WTC11 (cell line): ENCODE results near the gene AKT1. TPM values are rescaled to one million over a fixed set of nuclear protein-coding genes. Genes with fewer than 3 reads are reported as not detected.
"Not testable (repeated sequence)": the region's sequence is repeated elsewhere in the genome, so short reads cannot be mapped to it uniquely, and the experiment has no call there.

Source experiments
- ATAC-seq: fragments of 200-7000 bp; cut with Tn5 transposase; 2 replicates; pipeline ENCODE4 v1.10.0; 2021; ENCODE audit warnings: mild to moderate bottlenecking, moderate library complexity
- CTCF ChIA-PET: fragments of 300-600 bp; sonication (Branson Sonifier 250); formaldehyde crosslinking; loops from one replicate; lab custom pipeline; 2021; ENCODE audit warnings: antibody characterized with exemption; lab: Charles Lee
- POLR2A ChIA-PET: fragments of 350-600 bp; sonication (Branson Sonifier 250); formaldehyde crosslinking; loops from one replicate; lab custom pipeline; 2021; ENCODE audit warnings: antibody characterized with exemption; lab: Charles Lee
- DNase-seq: peaks from one replicate; pipeline ENCODE4 v3.0.0; 2021; ENCODE audit warnings: low spot score
- H3K27ac Mint-ChIP-seq: 2 replicates; pipeline ENCODE4 v1.8.0; 2021; ENCODE audit warnings: mixed read lengths
- H3K27me3 Mint-ChIP-seq: 2 replicates; pipeline ENCODE4 v1.8.0; 2021; ENCODE audit warnings: low read depth, mild to moderate bottlenecking, moderate library complexity, mixed read lengths
- H3K36me3 Mint-ChIP-seq: 2 replicates; pipeline ENCODE4 v1.8.0; 2021; ENCODE audit warnings: mixed read lengths
- H3K4me1 Mint-ChIP-seq: 2 replicates; pipeline ENCODE4 v1.8.0; 2022; ENCODE audit warnings: mixed read lengths
- H3K4me3 Mint-ChIP-seq: 2 replicates; pipeline ENCODE4 v1.8.0; 2021; ENCODE audit warnings: mild to moderate bottlenecking, moderate library complexity, mixed read lengths
- H3K9me3 Mint-ChIP-seq: 2 replicates; pipeline ENCODE4 v1.8.0; 2021; ENCODE audit warnings: mixed read lengths
- CDX4 ChIP-seq: fragments of 250-450 bp; sonication (Bioruptor Pico); IDR thresholded peaks from 2 replicates; pipeline ENCODE4 v1.9.0; 2021; ENCODE audit warnings: moderate library complexity, mild to moderate bottlenecking, inconsistent platforms, borderline replicate concordance
- E2F1 ChIP-seq: sonication (generic); formaldehyde crosslinking; IDR thresholded peaks from 2 replicates; pipeline ENCODE4 v1.8.0; 2022; ENCODE audit warnings: mild to moderate bottlenecking, missing genetic modification reagents
- EMX1 ChIP-seq: fragments of 250-450 bp; sonication (Bioruptor Pico); IDR thresholded peaks from 2 replicates; pipeline ENCODE4 v1.8.0; 2021; ENCODE audit warnings: mild to moderate bottlenecking
- MXD4 ChIP-seq: fragments of 250-450 bp; sonication (Bioruptor Pico); IDR thresholded peaks from 2 replicates; pipeline ENCODE4 v1.8.0; 2021; ENCODE audit warnings: mild to moderate bottlenecking, moderate library complexity, borderline replicate concordance
- NFYB ChIP-seq: sonication (generic); formaldehyde crosslinking; conservative IDR thresholded peaks from 2 replicates; pipeline ENCODE4 v1.8.0; 2022; ENCODE audit warnings: low read depth, missing genetic modification reagents
- NR1H2 ChIP-seq: sonication (generic); formaldehyde crosslinking; IDR thresholded peaks from 2 replicates; pipeline ENCODE4 v1.9.0; 2021; ENCODE audit warnings: mild to moderate bottlenecking, moderate library complexity, missing genetic modification reagents
- NR3C1 ChIP-seq: sonication (generic); formaldehyde crosslinking; conservative IDR thresholded peaks from 2 replicates; pipeline ENCODE4 v1.8.1; 2023; ENCODE audit warnings: low read depth, mild to moderate bottlenecking, missing genetic modification reagents
- PRRX2 ChIP-seq: fragments of 250-450 bp; sonication (Bioruptor Pico); IDR thresholded peaks from 2 replicates; pipeline ENCODE4 v1.8.0; 2021; ENCODE audit warnings: mild to moderate bottlenecking
- ZBTB21 ChIP-seq: sonication (generic); formaldehyde crosslinking; IDR thresholded peaks from 2 replicates; pipeline ENCODE4 v1.8.1; 2023; ENCODE audit warnings: mild to moderate bottlenecking, missing genetic modification reagents, borderline replicate concordance
- ZMAT4 ChIP-seq: fragments of 250-450 bp; sonication (Bioruptor Pico); IDR thresholded peaks from 2 replicates; pipeline ENCODE4 v1.9.0; 2021; ENCODE audit warnings: mild to moderate bottlenecking
- ZNF138 ChIP-seq: sonication (generic); formaldehyde crosslinking; conservative IDR thresholded peaks from 2 replicates; pipeline ENCODE4 v1.8.1; 2022; ENCODE audit warnings: mild to moderate bottlenecking, moderate library complexity, missing genetic modification reagents
- ZNF219 ChIP-seq: sonication (generic); formaldehyde crosslinking; IDR thresholded peaks from 2 replicates; pipeline ENCODE4 v1.8.0; 2023; ENCODE audit warnings: missing genetic modification reagents, mild to moderate bottlenecking, borderline replicate concordance
- ZNF317 ChIP-seq: sonication (generic); formaldehyde crosslinking; IDR thresholded peaks from 2 replicates; pipeline ENCODE4 v1.8.1; 2023; ENCODE audit warnings: low read depth, mild to moderate bottlenecking, moderate library complexity, missing genetic modification reagents, borderline replicate concordance
- ZNF416 ChIP-seq: fragments of 250-450 bp; sonication (Bioruptor Pico); IDR thresholded peaks from 2 replicates; pipeline ENCODE4 v1.9.0; 2021; ENCODE audit warnings: mild to moderate bottlenecking, inconsistent platforms
- ZNF671 ChIP-seq: fragments of 250-450 bp; sonication (Bioruptor Pico); IDR thresholded peaks from 2 replicates; pipeline ENCODE4 v1.8.0; 2021; ENCODE audit warnings: mild to moderate bottlenecking
- ZSCAN18 ChIP-seq: fragments of 250-450 bp; sonication (Bioruptor Pico); IDR thresholded peaks from 2 replicates; pipeline ENCODE4 v2.1.2; 2022; ENCODE audit warnings: mild to moderate bottlenecking, moderate library complexity
- total RNA-seq: library from RNA; stranded (reverse); gene quantifications from 3 replicates; pipeline ENCODE4 v1.2.3, GENCODE V29; 2021
- TF ChIP-seq, protein P1 (sequence below): sonication (generic); formaldehyde crosslinking; IDR thresholded peaks from 2 replicates; pipeline ENCODE4 v1.8.1; 2022; ENCODE audit warnings: low read depth, mild to moderate bottlenecking, moderate library complexity, missing genetic modification reagents, borderline replicate concordance

The AKT1 gene
- total RNA-seq, 1 experiment from 2014 or later = 121 TPM

- Mint-ChIP-seq H3K27ac (no peak overlapping the region), H3K4me3 (no peak overlapping the region), H3K36me3 (no peaks in the 10 kb centered on the region), H3K27me3 (peaks cover 3% of the 10 kb centered on the region; the same call in 1 of the 2 replicates), H3K9me3 (no peaks in the 10 kb centered on the region)
- DNase-seq (no peak), ATAC-seq (no peak)
- CTCF ChIA-PET = no interaction called here
- POLR2A ChIA-PET = no interaction called here
- TF ChIP-seq E2F1 (CRISPR knock-in tag) (no peak), EMX1 (no peak)
- TF ChIP-seq, all 79 proteins: peak for 0
- H3K4me1 Mint-ChIP-seq = peaks cover 5% of the 10 kb centered on the region
Observed at GRCh38 chr14:104729835-104730181, 65.7 kb downstream of the AKT1 start.

DNA sequence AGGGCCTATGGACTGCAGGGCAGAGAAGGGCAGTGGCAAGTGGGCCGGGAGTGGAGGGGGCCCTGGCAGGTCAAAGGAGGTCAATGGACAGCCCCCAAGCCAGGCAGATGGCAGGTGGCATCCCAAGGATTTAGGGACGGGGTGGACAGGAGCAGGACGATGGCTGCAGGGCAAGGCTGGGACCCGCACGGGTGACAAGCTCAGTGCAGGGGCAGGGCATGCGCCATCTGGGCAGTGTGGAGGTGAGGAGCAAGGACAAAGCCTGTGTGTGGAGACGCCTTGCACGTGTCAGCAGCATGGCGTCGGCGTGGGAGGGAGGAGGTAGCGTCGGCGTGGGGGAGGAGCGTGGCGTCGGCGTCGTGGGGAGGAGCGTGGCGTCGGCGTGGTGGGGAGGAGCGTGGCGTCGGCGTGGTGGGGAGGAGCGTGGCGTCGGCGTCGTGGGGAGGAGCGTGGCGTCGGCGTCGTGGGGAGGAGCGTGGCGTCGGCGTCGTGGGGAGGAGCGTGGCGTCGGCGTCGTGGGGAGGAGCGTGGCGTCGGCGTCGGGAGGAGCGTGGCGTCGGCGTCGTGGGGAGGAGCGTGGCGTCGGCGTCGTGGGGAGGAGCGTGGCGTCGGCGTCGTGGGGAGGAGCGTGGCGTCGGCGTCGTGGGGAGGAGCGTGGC is 66.2 kb downstream of the AKT1 start:
- H3K4me1 Mint-ChIP-seq, POLR2A ChIA-PET, H3K36me3 Mint-ChIP-seq, H3K9me3 Mint-ChIP-seq, H3K27me3 Mint-ChIP-seq, H3K4me3 Mint-ChIP-seq, DNase-seq, ATAC-seq: not testable (repeated sequence)
- H3K27ac Mint-ChIP-seq = peak overlapping the region; percentile 32; the same call in 1 of the 2 replicates
- CTCF ChIA-PET = interaction anchor here (1.6 to 1.8 kb wide), 2 partner anchors 8 to 39 kb away, joined by 4 to 9 read pairs; no protein-coding TSS in a partner anchor

GRCh38 chr14:104728631-104729030 is 66.9 kb downstream of the AKT1 start:
- Mint-ChIP-seq H3K4me3 (no peak overlapping the region), H3K27me3 (peaks cover 3% of the 10 kb centered on the region; the same call in 1 of the 2 replicates), H3K4me1 (peaks cover 5% of the 10 kb centered on the region), H3K27ac (no peak overlapping the region), H3K9me3 (no peaks in the 10 kb centered on the region), H3K36me3 (no peaks in the 10 kb centered on the region)
- no peak for ATAC-seq
- TF ChIP-seq NFYB (CRISPR knock-in tag) = no peak
- TF ChIP-seq MXD4 = no peak
- TF ChIP-seq ZMAT4 (CRISPR knock-in tag) = no peak
- TF ChIP-seq ZBTB21 (CRISPR knock-in tag) = no peak
- TF ChIP-seq ZNF416 (CRISPR knock-in tag) = no peak
- TF ChIP-seq NR1H2 (CRISPR knock-in tag) = no peak
- no peak for TF ChIP-seq CDX4
- no peak for TF ChIP-seq ZNF219 (CRISPR knock-in tag)
- TF ChIP-seq, protein P1, sequence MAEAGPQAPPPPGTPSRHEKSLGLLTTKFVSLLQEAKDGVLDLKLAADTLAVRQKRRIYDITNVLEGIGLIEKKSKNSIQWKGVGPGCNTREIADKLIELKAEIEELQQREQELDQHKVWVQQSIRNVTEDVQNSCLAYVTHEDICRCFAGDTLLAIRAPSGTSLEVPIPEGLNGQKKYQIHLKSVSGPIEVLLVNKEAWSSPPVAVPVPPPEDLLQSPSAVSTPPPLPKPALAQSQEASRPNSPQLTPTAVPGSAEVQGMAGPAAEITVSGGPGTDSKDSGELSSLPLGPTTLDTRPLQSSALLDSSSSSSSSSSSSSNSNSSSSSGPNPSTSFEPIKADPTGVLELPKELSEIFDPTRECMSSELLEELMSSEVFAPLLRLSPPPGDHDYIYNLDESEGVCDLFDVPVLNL (CRISPR knock-in tag) = no peak
- no peak for TF ChIP-seq ZNF138 (CRISPR knock-in tag)
- TF ChIP-seq PRRX2 (CRISPR knock-in tag) = no peak
- no peak for TF ChIP-seq ZSCAN18 (CRISPR knock-in tag)
- no peak for TF ChIP-seq ZNF671 (CRISPR knock-in tag)
- no peak for TF ChIP-seq ZNF317
- no peak for TF ChIP-seq NR3C1 (CRISPR knock-in tag)
- no peak for DNase-seq
- ChIA-PET CTCF (interaction anchor here (0.6 to 1.8 kb wide), 3 partner anchors 8 to 651 kb away, joined by 4 to 9 read pairs (median 4); no protein-coding TSS in a partner anchor), POLR2A (no interaction called here)
